Colonic mucosa (tissue), 4 donors: ENCODE measurements around the gene IL27RA. TPM values are rescaled to one million over a fixed set of nuclear protein-coding genes. Genes with fewer than 3 reads are reported as not detected.
"Not testable (repeated sequence)": the region's sequence is repeated elsewhere in the genome, so short reads cannot be mapped to it uniquely, and the experiment has no call there.

ENCODE experiments used
- DNase-seq: peaks from one replicate; pipeline ENCODE4 v3.0.0-alpha.2; 2020
- H3K27ac ChIP-seq: fragments of 200-600 bp; one replicate; pipeline ENCODE4 v1.8.0; 2021
- H3K27me3 ChIP-seq: fragments of 200-600 bp; one replicate; pipeline ENCODE4 v1.8.0; 2021
- H3K36me3 ChIP-seq: fragments of 200-600 bp; one replicate; pipeline ENCODE4 v1.8.0; 2021
- H3K4me1 ChIP-seq: fragments of 200-600 bp; one replicate; pipeline ENCODE4 v1.8.0; 2021; ENCODE audit warnings: mild to moderate bottlenecking
- H3K4me3 ChIP-seq: fragments of 200-600 bp; one replicate; pipeline ENCODE4 v1.8.0; 2021
- H3K9ac ChIP-seq, 2 donors: one replicate each; pipeline ENCODE4 v1.7.0; 2013; ENCODE audit warnings: control low read depth in 2 of 2, low read depth in 2 of 2, low read length in 2 of 2
- H3K9me3 ChIP-seq: fragments of 200-600 bp; one replicate; pipeline ENCODE4 v1.8.0; 2021
- CTCF ChIP-seq: fragments of 200-600 bp; IDR thresholded peaks from one replicate; pipeline ENCODE4 v1.8.0; 2022; ENCODE audit warnings: antibody characterized with exemption, mild to moderate bottlenecking
- intact Hi-C: fragments of 100-400 bp; cut with DNase I; formaldehyde crosslinking; loops from one replicate; pipeline ENCODE4 v1.14.1; 2022
- total RNA-seq, 2 donors: library from RNA; stranded (reverse); fragmentation: NEBNext Ultra II Directional in 1 of 2; extraction: Animal tissue kit (Norgen Biotek cat#: 25700) in 1 of 2; gene quantifications; one replicate each; pipeline ENCODE4 v1.2.1, GENCODE V29; 2021
- donor health status: healthy.
- donor health status: DM: no; HTN: no; CAD: no.
- donor health status: DM: no; HTN: no; CAD: no.

Gene IL27RA
- total RNA-seq, 2 donors from 2014 or later: 2.5 to 3.2 TPM

- no peak for DNase-seq
- H3K9me3 ChIP-seq: no peaks in the 10 kb centered on the region
- H3K36me3 ChIP-seq: no peaks in the 10 kb centered on the region
- no peak overlapping the region for H3K9ac ChIP-seq
- no peak for TF ChIP-seq CTCF
- no peaks in the 10 kb centered on the region for H3K4me1 ChIP-seq
- H3K27me3 ChIP-seq: no peaks in the 10 kb centered on the region
- H3K4me3 ChIP-seq: no peak overlapping the region
- intact Hi-C loops: no loop called here
- no peak overlapping the region for H3K27ac ChIP-seq
Observed at GRCh38 chr19:14021474-14021873, 10.1 kb upstream of the IL27RA start.

GRCh38 chr19:14022469-14022868 is 9.1 kb upstream of the IL27RA start:
- Histone ChIP-seq H3K4me1 (no peaks in the 10 kb centered on the region), H3K9ac (no peak overlapping the region), H3K9me3 (no peaks in the 10 kb centered on the region), H3K27me3 (no peaks in the 10 kb centered on the region), H3K36me3 (no peaks in the 10 kb centered on the region), H3K27ac (no peak overlapping the region), H3K4me3 (no peak overlapping the region)
- no peak for DNase-seq
- intact Hi-C loops: no loop called here
- no peak for TF ChIP-seq CTCF

DNA sequence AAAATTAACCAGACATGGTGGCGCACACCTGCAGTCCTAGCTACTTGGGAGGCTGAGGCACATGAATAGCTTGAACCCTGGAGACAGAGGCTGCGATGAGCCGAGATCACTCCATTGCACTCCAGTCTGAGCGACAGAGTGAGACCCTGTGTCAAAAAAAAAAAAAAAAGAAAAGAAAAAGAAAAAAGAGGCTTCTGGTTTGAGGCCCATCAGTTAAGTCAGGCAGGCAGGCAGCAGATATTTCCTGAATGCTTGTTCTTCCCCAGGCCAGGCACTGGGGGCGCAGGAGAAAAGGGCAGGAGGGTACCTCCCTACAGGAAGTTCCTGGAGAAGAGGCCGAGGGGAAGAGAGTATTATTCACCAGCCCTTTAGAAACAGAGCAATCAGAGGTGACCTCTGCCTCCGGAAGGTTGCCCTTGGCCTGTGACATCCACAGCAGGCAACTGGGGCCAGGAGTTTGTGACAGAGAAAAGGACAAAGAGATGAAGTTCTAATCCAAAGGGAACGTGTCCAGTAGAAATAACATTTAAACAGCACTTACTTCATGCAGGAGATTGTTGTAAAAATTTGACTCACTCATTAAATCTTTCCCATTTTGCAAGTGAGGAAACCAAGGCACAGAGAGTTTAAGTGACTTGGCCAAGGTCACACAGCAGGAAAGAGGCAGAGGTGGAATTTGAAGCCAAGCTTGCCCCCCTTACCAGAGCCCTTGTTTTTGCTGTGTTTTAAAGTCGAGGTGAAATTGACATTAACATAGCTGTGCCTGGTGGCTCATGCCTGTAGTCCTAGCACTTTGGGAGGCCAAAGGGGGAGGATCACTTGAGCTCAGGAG is 7.9 kb upstream of the IL27RA start:
- Histone ChIP-seq H3K4me1 (no peaks in the 10 kb centered on the region), H3K27me3 (no peaks in the 10 kb centered on the region), H3K36me3 (no peaks in the 10 kb centered on the region), H3K27ac (peak overlapping the region; percentile 23), H3K9ac (no peak overlapping the region), H3K4me3 (no peak overlapping the region), H3K9me3 (no peaks in the 10 kb centered on the region)
- peak; percentile 41 for TF ChIP-seq CTCF
- intact Hi-C loops: no loop called here
- DNase-seq: peak; percentile 72

DNA sequence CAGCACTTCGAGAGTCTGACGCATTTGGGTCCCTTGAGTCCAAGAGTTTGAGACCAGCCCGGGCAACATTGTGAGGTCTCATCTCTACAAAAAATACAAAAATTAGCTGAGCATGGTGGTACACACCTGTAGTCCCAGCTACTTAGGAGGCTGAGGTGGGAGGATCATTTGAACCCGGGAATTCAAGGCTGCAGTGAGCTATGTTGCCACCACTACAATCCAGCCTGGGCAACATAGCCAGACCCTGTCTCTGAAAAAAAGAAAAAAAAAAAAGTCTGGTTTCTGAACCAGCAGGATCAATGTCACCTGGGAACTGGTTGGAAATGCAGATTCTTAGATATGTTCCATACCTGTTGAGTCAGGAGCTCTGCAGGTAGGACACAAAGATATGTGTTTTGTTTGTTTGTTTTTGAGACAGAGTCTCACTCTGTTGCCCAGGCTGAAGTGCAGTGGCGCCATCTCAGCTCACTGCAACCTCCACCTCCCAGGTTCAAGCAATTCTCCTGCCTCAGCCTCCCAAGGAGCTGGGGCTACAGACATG is 4.8 kb upstream of the IL27RA start:
- H3K36me3 ChIP-seq, H3K9me3 ChIP-seq, DNase-seq, H3K27ac ChIP-seq, H3K4me3 ChIP-seq, H3K9ac ChIP-seq, H3K27me3 ChIP-seq, intact Hi-C loops, H3K4me1 ChIP-seq: not testable (repeated sequence)

GRCh38 chr19:14027856-14028450 is 3.6 kb upstream of the IL27RA start, which contains the start of gene RLN3:
Gene RLN3, plus strand, starts transcription at chr19:14028148. Its CDS starts 57 bp downstream, at chr19:14028205.
- H3K27ac ChIP-seq: no peak within 1 kb of the TSS
- TF ChIP-seq CTCF: no peak
- H3K9me3 ChIP-seq: no peaks in the 10 kb centered on the region
- intact Hi-C loops: no loop called here
- no peak within 1 kb of the TSS for H3K9ac ChIP-seq
- H3K4me3 ChIP-seq: no peak within 1 kb of the TSS
- no peaks in the 10 kb centered on the region for H3K4me1 ChIP-seq
- no peaks in the 10 kb centered on the region for H3K27me3 ChIP-seq
- no peak for DNase-seq
- no peaks in the 10 kb centered on the region for H3K36me3 ChIP-seq

- no peak for DNase-seq
- no peaks in the 10 kb centered on the region for H3K27me3 ChIP-seq
- no peak overlapping the region for H3K27ac ChIP-seq
- intact Hi-C loops: no loop called here
- H3K4me1 ChIP-seq: no peaks in the 10 kb centered on the region
- H3K9me3 ChIP-seq: no peaks in the 10 kb centered on the region
- no peak overlapping the region for H3K4me3 ChIP-seq
- TF ChIP-seq CTCF: no peak
- H3K36me3 ChIP-seq: no peaks in the 10 kb centered on the region
- H3K9ac ChIP-seq: no peak overlapping the region
Observed at GRCh38 chr19:14028901-14029300, 2.7 kb upstream of the IL27RA start.
